ENCODE measurements around the gene AIM2.

Gene AIM2

GRCh38 chr1:159079525-159079924, 3.0 kb upstream of the AIM2 start:
- no peak for DNase-seq (ENCODE audit: low read depth)
- TF ChIP-seq, protein P1, sequence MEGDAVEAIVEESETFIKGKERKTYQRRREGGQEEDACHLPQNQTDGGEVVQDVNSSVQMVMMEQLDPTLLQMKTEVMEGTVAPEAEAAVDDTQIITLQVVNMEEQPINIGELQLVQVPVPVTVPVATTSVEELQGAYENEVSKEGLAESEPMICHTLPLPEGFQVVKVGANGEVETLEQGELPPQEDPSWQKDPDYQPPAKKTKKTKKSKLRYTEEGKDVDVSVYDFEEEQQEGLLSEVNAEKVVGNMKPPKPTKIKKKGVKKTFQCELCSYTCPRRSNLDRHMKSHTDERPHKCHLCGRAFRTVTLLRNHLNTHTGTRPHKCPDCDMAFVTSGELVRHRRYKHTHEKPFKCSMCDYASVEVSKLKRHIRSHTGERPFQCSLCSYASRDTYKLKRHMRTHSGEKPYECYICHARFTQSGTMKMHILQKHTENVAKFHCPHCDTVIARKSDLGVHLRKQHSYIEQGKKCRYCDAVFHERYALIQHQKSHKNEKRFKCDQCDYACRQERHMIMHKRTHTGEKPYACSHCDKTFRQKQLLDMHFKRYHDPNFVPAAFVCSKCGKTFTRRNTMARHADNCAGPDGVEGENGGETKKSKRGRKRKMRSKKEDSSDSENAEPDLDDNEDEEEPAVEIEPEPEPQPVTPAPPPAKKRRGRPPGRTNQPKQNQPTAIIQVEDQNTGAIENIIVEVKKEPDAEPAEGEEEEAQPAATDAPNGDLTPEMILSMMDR (IDR thresholded peaks at IDR 0.05; ENCODE audit: insufficient read depth, low read depth, low read length, missing control alignments), result no peak
- H3K4me3 ChIP-seq (ENCODE audit: low read length), result no peak overlapping the region

- no peak for DNase-seq (ENCODE audit: low read depth)
- no peak overlapping the region for H3K4me3 ChIP-seq (ENCODE audit: low read length)
- TF ChIP-seq, protein P1 (IDR thresholded peaks at IDR 0.05; ENCODE audit: insufficient read depth, low read depth, low read length, missing control alignments), result no peak
Observed at GRCh38 chr1:159077120-159077961, 775 bp upstream of the AIM2 start.

DNA sequence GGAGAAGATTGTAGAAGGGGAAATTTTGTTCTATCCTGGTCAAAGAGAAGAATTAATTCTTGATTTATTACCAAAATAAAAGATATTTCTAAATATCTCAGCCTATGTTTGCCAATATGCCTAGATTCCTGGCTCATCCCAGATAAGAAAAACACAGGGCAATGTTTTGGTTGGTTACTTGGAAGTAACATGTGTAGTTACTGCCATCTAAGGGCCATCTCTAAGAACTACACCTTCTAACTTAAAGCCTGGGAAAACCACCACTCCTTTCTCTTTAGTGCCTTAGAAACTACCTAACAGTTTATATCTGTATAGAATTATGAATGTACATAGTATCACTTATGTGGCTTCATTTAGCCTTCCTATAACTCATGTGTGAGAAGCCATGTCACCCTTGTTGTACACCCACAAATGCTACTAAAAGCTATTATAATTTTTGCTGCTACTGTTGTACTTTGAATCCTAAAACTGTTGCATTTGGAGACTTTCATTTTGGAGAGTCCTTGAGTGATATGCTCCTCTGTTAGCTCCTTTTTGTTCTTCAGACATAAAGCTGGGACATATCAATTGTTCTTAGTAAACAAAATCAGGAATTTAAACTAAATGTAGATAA, 4.5 kb downstream of the AIM2 start:
- no peak overlapping the region for H3K4me3 ChIP-seq (ENCODE audit: low read length)
- TF ChIP-seq, protein P1 (IDR thresholded peaks at IDR 0.05; ENCODE audit: insufficient read depth, low read depth, low read length, missing control alignments), result peak; percentile 70
- peak; percentile 80 for DNase-seq (ENCODE audit: low read depth)

- DNase-seq (ENCODE audit: low read depth), result peak; percentile 73
- TF ChIP-seq, protein P1 (IDR thresholded peaks at IDR 0.05; ENCODE audit: insufficient read depth, low read depth, low read length, missing control alignments), result no peak
- H3K4me3 ChIP-seq (ENCODE audit: low read length), result no peak overlapping the region
Observed at GRCh38 chr1:159068886-159069285, 7.7 kb downstream of the AIM2 start.

- DNase-seq (ENCODE audit: low read depth), result peak; percentile 34
- TF ChIP-seq, protein P1 (IDR thresholded peaks at IDR 0.05; ENCODE audit: insufficient read depth, low read depth, low read length, missing control alignments), result no peak
- H3K4me3 ChIP-seq (ENCODE audit: low read length), result no peak overlapping the region
Observed at GRCh38 chr1:159067699-159068621, 8.6 kb downstream of the AIM2 start.

GRCh38 chr1:159066108-159066507, 10.5 kb downstream of the AIM2 start:
- H3K4me3 ChIP-seq (ENCODE audit: low read length), result no peak overlapping the region
- no peak for DNase-seq (ENCODE audit: low read depth)
- TF ChIP-seq, protein P1 (IDR thresholded peaks at IDR 0.05; ENCODE audit: insufficient read depth, low read depth, low read length, missing control alignments), result no peak

Data from epithelial cell of esophagus (primary cell).